Measurements from ENCODE around the gene STXBP4. TPM values are rescaled to one million over a fixed set of nuclear protein-coding genes. Genes with fewer than 3 reads are reported as not detected.

The STXBP4 gene
- total RNA-seq, 5 donors from 2014 or later (not counting 1 experiment from before 2014, with no cell fraction given) = 5.7 to 10.6 (median 9.1) TPM

GRCh38 chr17:54967621-54968261, 824 bp upstream of the STXBP4 start:
- ChIA-PET CTCF (no interaction called here), POLR2A (no interaction called here)
- peak; percentile 2 to 31 (median 17) for ATAC-seq (replicated peaks in 1 of 4)
- peak overlapping the region; percentile 89 to 96 for H3K4me3 ChIP-seq (ENCODE audit: control insufficient read depth in 1 of 2, extremely low read depth in 1 of 2, low read length in 1 of 2)
- peaks cover 0 to 8% of the 10 kb centered on the region in 2 donors for H3K36me3 ChIP-seq (ENCODE audit: control insufficient read depth in 2 of 2, extremely low read depth in 1 of 2, insufficient read depth in 1 of 2, low read length in 1 of 2)
- Mint-ChIP-seq H3K4me3 (no peak overlapping the region), H3K36me3 (peaks cover 6% of the 10 kb centered on the region), H3K4me1 (peaks cover 27 to 29% (median 28%) of the 10 kb centered on the region in 3 donors), H3K27ac (no peak overlapping the region), H3K9me3 (no peaks in the 10 kb centered on the region), H3K27me3 (no peaks in the 10 kb centered on the region)
- peak overlapping the region; percentile 62 for H3K27ac ChIP-seq (ENCODE audit: low read length)
- WGBS (ENCODE audit: insufficient coverage) = 0% methylated on average over 10 of the region's 21 CpGs
- H3K4me1 ChIP-seq (ENCODE audit: control insufficient read depth in 1 of 2, extremely low read depth in 1 of 2, insufficient read depth in 2 of 2, low read length in 2 of 2) = peaks cover 15 to 21% of the 10 kb centered on the region in 2 experiments
- no peaks in the 10 kb centered on the region for H3K27me3 ChIP-seq (replicated peaks in 1 of 2; ENCODE audit: control insufficient read depth in 2 of 2, extremely low read depth in 1 of 2, insufficient read depth in 2 of 2, low read length in 1 of 2)
- no peaks in the 10 kb centered on the region for H3K9me3 ChIP-seq
- peak in 7 of 35 experiments; percentile 1 to 51 (median 17) for DNase-seq

GRCh38 chr17:54968988-54969332, 395 bp downstream of the STXBP4 start:
- H3K27me3 ChIP-seq (replicated peaks in 1 of 2; ENCODE audit: control insufficient read depth in 2 of 2, extremely low read depth in 1 of 2, insufficient read depth in 2 of 2, low read length in 1 of 2) = no peaks in the 10 kb centered on the region
- peaks cover 4 to 5% of the 10 kb centered on the region in 2 donors for H3K36me3 ChIP-seq (ENCODE audit: control insufficient read depth in 2 of 2, extremely low read depth in 1 of 2, insufficient read depth in 1 of 2, low read length in 1 of 2)
- peak in 4 of 35 experiments; percentile 1 to 28 (median 8) for DNase-seq
- Mint-ChIP-seq H3K4me1 (peaks cover 26 to 29% (median 28%) of the 10 kb centered on the region in 3 donors), H3K9me3 (no peaks in the 10 kb centered on the region), H3K4me3 (no peak overlapping the region), H3K36me3 (peaks cover 2% of the 10 kb centered on the region), H3K27me3 (no peaks in the 10 kb centered on the region), H3K27ac (no peak overlapping the region)
- H3K27ac ChIP-seq (ENCODE audit: low read length) = peak overlapping the region; percentile 62
- H3K9me3 ChIP-seq = no peaks in the 10 kb centered on the region
- peak overlapping the region; percentile 89 to 96 for H3K4me3 ChIP-seq (ENCODE audit: control insufficient read depth in 1 of 2, extremely low read depth in 1 of 2, low read length in 1 of 2)
- WGBS (ENCODE audit: insufficient coverage) = 0% methylated on average over 8 of the region's 13 CpGs
- ATAC-seq (replicated peaks in 1 of 4) = peak; percentile 18 to 28 (median 23)
- ChIA-PET POLR2A (no interaction called here), CTCF (interaction anchor here in 1 of 2 donors (0.8 to 1.6 kb wide), 3 partner anchors 20 to 268 kb away, joined by 3 to 6 read pairs (median 3); no protein-coding TSS in a partner anchor)
- peaks cover 15 to 21% of the 10 kb centered on the region in 2 experiments for H3K4me1 ChIP-seq (ENCODE audit: control insufficient read depth in 1 of 2, extremely low read depth in 1 of 2, insufficient read depth in 2 of 2, low read length in 2 of 2)

GRCh38 chr17:54969658-54970572, 1.4 kb downstream of the STXBP4 start:
- Histone ChIP-seq H3K36me3 (ENCODE audit: control insufficient read depth in 2 of 2, extremely low read depth in 1 of 2, insufficient read depth in 1 of 2, low read length in 1 of 2) (peaks cover under 1 to 4% of the 10 kb centered on the region in 2 donors), H3K27me3 (replicated peaks in 1 of 2; ENCODE audit: control insufficient read depth in 2 of 2, extremely low read depth in 1 of 2, insufficient read depth in 2 of 2, low read length in 1 of 2) (no peaks in the 10 kb centered on the region), H3K4me1 (ENCODE audit: control insufficient read depth in 1 of 2, extremely low read depth in 1 of 2, insufficient read depth in 2 of 2, low read length in 2 of 2) (peaks cover 15 to 21% of the 10 kb centered on the region in 2 experiments), H3K27ac (ENCODE audit: low read length) (no peak overlapping the region), H3K9me3 (no peaks in the 10 kb centered on the region), H3K4me3 (ENCODE audit: control insufficient read depth in 1 of 2, extremely low read depth in 1 of 2, low read length in 1 of 2) (no peak overlapping the region)
- ChIA-PET CTCF (interaction anchor here in 1 of 2 donors (0.8 to 1.6 kb wide), 2 partner anchors 19 to 23 kb away, joined by 3 to 6 read pairs; no protein-coding TSS in a partner anchor), POLR2A (no interaction called here)
- Mint-ChIP-seq H3K27ac (peak overlapping the region in 1 of 2 donors; percentile 17), H3K27me3 (no peaks in the 10 kb centered on the region), H3K4me3 (peak overlapping the region in 1 of 3 donors; percentile 4), H3K4me1 (peaks cover 26 to 29% (median 28%) of the 10 kb centered on the region in 3 donors), H3K36me3 (peaks cover 2% of the 10 kb centered on the region), H3K9me3 (no peaks in the 10 kb centered on the region)
- DNase-seq = peak in 1 of 35 experiments; percentile 6
- ATAC-seq (replicated peaks in 1 of 4) = no peak
- WGBS (ENCODE audit: insufficient coverage) = 61% methylated on average over 2 of the region's 7 CpGs

GRCh38 chr17:54971147-54971546, 2.6 kb downstream of the STXBP4 start:
- Histone ChIP-seq H3K36me3 (ENCODE audit: control insufficient read depth in 2 of 2, extremely low read depth in 1 of 2, insufficient read depth in 1 of 2, low read length in 1 of 2) (peaks cover 0 to 4% of the 10 kb centered on the region in 2 donors), H3K4me3 (ENCODE audit: control insufficient read depth in 1 of 2, extremely low read depth in 1 of 2, low read length in 1 of 2) (no peak overlapping the region), H3K27ac (ENCODE audit: low read length) (no peak overlapping the region), H3K4me1 (ENCODE audit: control insufficient read depth in 1 of 2, extremely low read depth in 1 of 2, insufficient read depth in 2 of 2, low read length in 2 of 2) (peaks cover 15 to 21% of the 10 kb centered on the region in 2 experiments), H3K9me3 (no peaks in the 10 kb centered on the region), H3K27me3 (replicated peaks in 1 of 2; ENCODE audit: control insufficient read depth in 2 of 2, extremely low read depth in 1 of 2, insufficient read depth in 2 of 2, low read length in 1 of 2) (no peaks in the 10 kb centered on the region)
- Mint-ChIP-seq H3K4me1 (peaks cover 22 to 24% (median 23%) of the 10 kb centered on the region in 3 donors), H3K36me3 (peaks cover 2% of the 10 kb centered on the region), H3K4me3 (no peak overlapping the region), H3K9me3 (no peaks in the 10 kb centered on the region), H3K27ac (no peak overlapping the region), H3K27me3 (no peaks in the 10 kb centered on the region)
- ChIA-PET CTCF (interaction anchor here in 1 of 2 donors (0.6 kb wide), 1 partner anchor 21 kb away, joined by 4 read pairs; no protein-coding TSS in a partner anchor), POLR2A (interaction anchor here in 1 of 2 donors (0.5 kb wide), 1 partner anchor 33 kb away, joined by 8 read pairs; no protein-coding TSS in a partner anchor)
- ATAC-seq (replicated peaks in 1 of 4) (no peak), DNase-seq (no peak)

- ChIA-PET POLR2A (no interaction called here), CTCF (interaction anchor here (0.6 to 2.0 kb wide), 2 partner anchors 21 kb away, joined by 4 to 7 read pairs; no protein-coding TSS in a partner anchor)
- Histone ChIP-seq H3K9me3 (no peaks in the 10 kb centered on the region), H3K4me3 (ENCODE audit: control insufficient read depth in 1 of 2, extremely low read depth in 1 of 2, low read length in 1 of 2) (no peak overlapping the region), H3K36me3 (ENCODE audit: control insufficient read depth in 2 of 2, extremely low read depth in 1 of 2, insufficient read depth in 1 of 2, low read length in 1 of 2) (peaks cover 0 to 4% of the 10 kb centered on the region in 2 donors), H3K27ac (ENCODE audit: low read length) (no peak overlapping the region), H3K27me3 (replicated peaks in 1 of 2; ENCODE audit: control insufficient read depth in 2 of 2, extremely low read depth in 1 of 2, insufficient read depth in 2 of 2, low read length in 1 of 2) (no peaks in the 10 kb centered on the region), H3K4me1 (ENCODE audit: control insufficient read depth in 1 of 2, extremely low read depth in 1 of 2, insufficient read depth in 2 of 2, low read length in 2 of 2) (peaks cover 14 to 18% of the 10 kb centered on the region in 2 experiments)
- ATAC-seq (replicated peaks in 1 of 4) = no peak
- H3K4me3 Mint-ChIP-seq = no peak overlapping the region
- DNase-seq = no peak
- H3K27ac Mint-ChIP-seq = no peak overlapping the region
- H3K36me3 Mint-ChIP-seq = peaks cover 4% of the 10 kb centered on the region
- H3K9me3 Mint-ChIP-seq = no peaks in the 10 kb centered on the region
- no peaks in the 10 kb centered on the region for H3K27me3 Mint-ChIP-seq
- peaks cover 16% of the 10 kb centered on the region in 3 donors for H3K4me1 Mint-ChIP-seq
- no CpG with 5 or more reads among the region's 3 CpGs for WGBS (ENCODE audit: insufficient coverage)
Observed at GRCh38 chr17:54971901-54972300, 3.3 kb downstream of the STXBP4 start.

All from T-cell (primary cell).